HG03066 (cell line): ENCODE data around the gene SLIT3.

Experiments
- ATAC-seq: cut with Tn5 transposase; IDR thresholded peaks from one replicate; pipeline ENCODE4 v1.9.1; 2021; ENCODE audit warnings: low read depth; ENCODE audit not compliant: unreplicated experiment

The SLIT3 gene

DNA sequence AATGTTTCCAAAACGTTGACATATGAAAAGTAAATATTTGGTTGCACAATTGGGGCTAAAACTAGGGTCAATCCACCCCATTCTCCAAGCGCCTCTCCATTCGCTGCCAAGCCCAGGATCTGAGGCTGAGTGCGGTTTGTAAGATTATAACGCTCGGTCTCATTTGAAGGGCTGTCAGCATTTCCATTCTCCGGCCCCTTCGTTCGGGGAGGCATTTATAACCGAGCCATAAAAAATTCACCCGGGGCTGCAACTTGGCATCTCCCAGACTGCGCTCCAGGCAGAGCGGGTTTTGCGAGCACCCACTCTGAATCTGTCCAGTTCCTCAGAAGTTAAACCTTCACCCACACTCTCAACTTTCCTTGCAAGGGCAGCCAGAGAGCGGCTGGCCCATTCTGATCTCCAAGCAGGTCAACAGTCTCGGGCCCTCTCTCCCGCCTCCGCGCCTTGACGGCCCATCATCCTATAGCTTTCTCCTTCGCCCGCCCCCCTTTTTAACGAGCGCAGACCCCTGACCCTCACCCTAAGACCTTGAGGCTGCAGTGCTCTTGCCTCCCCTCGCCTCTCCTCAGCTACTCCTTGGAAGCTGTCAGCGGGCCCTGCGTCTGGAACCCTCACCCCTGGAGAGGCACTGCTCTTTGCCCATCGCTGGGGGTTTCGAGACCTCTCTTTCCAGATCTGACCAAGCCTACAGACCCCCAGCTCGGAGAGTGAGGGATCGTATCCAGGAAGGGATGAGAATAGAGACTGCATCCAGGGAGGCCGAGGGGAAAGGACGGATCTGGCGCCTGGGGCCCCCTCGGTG, 1.1 kb downstream of the SLIT3 start:
- ATAC-seq, result no peak

- ATAC-seq, result no peak
Observed at GRCh38 chr5:169299191-169299662, 1.7 kb downstream of the SLIT3 start.

DNA sequence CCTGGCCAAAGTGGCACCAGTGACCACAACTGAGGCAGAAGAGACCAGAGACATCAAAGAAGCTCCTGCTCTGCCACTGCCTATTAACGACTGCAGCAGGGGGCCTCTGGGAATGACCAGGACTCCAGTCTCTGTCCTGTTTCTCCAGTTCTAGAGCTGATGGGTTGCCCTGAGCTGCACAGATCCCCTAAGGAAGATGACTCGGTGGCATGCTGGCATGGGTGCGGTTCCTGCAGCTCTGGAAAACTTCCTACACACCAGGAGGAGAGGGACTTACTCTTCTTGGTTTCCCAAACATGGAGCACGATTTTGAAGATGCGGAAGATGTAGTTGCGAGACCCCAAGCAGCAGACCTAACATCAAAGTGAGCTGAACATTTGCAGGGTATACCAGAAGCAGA, 2.7 kb downstream of the SLIT3 start:
- ATAC-seq, result no peak

GRCh38 chr5:169296419-169297143, 4.4 kb downstream of the SLIT3 start:
- no peak for ATAC-seq

DNA sequence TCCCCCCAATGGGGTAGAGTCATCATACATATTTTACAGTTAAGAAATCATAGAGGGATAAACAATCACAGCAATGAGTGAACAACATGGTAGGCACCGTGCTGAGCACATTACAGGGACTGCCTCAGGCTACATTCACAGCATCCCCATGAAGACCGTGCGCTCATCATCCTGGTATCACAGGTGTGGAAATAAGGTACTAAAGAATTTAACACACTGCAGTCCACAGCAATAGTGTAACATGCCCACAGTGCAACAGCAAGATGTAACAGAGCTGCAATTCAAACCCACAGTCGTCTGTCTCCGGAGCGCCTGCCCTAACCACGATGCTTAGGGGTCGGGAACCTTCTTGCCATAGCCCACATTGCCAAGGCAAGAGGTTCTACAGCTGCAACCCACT, 5.6 kb downstream of the SLIT3 start:
- no peak for ATAC-seq

GRCh38 chr5:169294621-169295020, 6.3 kb downstream of the SLIT3 start:
- no peak for ATAC-seq

DNA sequence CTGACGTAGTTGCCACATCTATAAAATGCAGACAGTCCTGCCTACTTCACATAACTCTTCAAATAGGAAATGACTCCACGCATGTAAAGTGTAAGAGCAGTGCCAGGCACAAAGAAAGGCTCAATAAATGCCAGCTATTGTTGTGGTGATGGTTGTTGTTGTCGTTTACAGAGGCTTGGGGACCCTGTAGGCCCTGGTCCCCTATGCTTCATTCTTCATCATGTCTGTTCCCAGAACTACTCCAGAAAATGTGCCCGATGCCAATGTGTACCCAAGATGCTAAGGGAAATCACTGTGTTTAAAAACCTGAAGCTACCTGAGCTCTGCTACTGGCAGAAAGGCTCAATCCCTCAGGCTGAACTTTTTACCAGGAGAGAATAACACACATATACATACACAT, 9.1 kb downstream of the SLIT3 start:
- no peak for ATAC-seq

DNA sequence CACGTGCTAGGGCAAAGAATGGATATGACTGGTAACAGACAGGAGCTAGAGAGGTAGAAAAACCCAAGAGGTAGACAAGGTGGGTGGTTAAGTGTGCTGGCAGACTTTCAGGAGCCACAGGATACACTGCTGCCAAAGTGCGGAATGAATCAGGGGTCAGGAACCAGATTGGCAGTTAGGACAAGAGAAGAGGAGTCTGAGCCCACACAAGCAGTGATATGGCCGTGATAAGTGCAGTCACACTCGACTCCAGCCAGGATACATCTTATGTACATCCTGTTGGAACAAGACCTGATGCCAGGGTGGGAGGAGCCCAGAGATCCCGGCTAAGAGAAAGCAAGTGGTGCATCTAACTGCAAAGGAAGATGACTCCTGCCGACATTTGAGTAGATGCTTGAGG, 10.0 kb downstream of the SLIT3 start:
- no peak for ATAC-seq

DNA sequence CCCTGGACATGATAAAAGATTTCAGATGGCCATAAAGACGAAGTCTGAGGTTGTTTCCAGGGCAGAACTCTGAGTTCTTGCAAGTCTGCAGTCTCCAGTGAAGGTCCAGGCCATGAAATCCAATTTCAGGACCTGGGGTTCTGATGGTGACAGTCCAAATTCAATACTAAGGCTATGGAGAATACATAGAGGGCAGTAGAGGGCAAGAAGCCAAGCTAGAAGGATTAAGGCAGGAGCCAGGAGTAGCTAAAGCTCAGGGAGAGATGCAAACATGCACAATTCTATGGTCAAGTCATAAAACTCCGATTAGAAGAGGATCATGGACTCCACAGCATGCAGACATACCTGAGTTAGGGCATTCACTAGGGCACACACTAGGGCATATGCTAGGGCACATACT, 11.4 kb downstream of the SLIT3 start:
- ATAC-seq, result no peak

DNA sequence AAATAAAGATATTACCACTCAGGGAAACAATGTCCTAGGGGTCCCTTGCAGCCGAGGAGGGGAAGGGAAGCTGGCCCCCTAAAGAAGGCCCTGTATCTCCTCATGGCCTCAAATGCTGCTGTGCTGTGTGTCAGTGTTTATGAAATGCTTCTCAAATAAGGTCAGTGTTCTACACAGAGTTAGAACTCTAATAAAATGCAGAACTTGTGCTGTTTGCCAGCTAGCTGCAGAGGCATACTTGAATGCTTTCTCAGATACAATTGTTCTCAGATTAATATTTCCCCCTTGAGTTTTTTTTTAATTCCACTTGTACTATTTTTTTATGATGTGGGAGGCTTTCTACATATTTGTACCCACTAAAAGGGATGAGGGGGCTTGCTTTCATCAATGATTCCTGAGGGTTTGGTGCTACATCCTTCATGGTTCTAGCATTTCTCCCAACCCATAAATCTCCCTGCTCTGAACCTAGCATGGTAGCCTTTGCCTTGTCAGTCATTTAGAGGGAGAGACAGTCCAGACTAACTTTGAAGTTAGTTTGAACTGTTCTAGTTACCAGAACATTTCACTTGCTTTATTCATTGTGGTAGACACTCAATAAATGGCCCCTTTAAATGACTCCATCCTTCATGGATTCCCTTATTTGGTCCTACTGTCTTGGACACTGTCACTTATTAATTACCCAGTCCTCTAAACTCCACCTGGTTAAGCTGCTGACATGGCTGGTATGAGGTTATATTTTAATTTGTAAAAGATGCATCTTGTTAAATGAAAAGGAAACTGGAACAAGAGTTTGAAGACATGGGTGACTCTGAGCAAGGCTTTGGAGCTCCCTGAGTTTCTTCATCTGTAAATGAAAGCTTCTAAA, 12.6 kb downstream of the SLIT3 start:
- ATAC-seq, result no peak

DNA sequence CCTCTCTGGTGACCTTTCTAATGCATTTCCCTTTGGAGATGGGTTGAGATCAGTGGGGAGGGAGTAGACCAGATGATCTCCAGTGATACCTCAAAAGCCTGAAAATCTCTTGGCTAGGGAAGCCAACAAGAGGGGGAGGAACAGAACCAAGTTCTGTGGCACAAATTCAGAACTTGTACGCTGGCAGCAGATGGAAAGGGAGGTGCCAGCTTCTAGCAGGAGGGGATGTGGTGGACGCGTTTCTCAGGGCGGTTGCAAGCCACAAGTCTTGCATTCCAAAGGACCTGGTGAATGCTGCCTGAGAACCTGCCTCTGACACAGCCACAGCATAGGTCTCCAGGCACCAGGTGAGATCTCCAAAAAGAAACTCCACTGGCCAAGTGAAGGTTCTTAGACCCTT, 13.4 kb downstream of the SLIT3 start:
- no peak for ATAC-seq

DNA sequence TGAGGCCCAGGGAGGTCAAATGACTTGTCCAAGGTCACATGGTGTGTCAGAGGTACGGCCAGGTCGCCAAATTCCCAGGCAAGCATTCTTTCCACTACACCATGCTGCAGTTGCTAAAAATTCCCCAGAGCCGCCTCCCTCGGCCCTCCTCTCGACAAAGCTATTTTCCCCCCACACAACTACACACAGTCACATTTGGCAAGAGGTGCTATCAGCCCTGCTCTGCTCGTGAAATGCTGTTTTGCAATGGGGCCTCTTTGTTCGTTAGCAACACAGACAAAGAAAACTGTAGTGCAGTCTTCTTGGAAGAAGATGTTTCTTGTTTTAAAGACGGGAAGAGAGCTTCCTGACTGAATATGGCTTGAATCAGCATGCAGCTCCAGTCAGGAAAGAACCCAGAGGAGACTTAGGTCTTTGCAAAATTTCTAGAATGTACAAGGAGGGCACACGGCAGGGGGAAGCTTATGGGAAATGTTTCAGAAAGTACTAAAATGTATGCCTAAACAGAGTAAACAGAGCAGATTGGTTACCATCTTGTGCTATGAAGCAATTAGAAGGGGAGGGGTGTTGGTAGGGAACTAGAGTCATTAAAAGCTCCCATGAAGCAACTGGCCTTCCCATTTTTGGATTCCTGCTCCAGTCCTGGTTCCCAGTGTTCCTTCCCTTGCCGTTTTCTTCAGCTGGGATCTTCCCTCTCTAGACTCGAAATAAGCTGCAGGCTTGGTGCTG, 14.2 kb downstream of the SLIT3 start:
- ATAC-seq, result no peak

GRCh38 chr5:169283887-169284286, 17.1 kb downstream of the SLIT3 start:
- ATAC-seq, result no peak

GRCh38 chr5:169281625-169282024, 19.3 kb downstream of the SLIT3 start:
- no peak for ATAC-seq

GRCh38 chr5:169280696-169281095, 20.2 kb downstream of the SLIT3 start:
- no peak for ATAC-seq

DNA sequence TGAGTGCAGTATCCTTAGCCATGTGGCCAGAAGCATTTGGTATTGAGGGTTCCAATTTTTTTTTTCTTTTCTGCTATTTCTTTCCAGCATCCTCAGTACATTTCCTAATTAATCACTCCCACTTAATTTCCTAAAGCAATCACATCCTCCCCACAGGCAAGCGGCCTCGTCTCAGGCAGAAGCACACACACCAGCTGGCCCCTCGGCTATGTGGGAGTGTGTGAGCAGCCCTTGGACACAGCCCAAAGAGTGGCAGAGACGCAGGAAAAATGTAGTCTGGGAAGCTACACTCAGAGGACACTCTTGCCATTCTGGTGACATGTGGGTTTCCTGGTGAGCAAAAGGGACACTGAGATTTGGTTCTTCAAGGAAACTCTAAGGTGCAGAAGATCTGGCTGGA, 20.7 kb downstream of the SLIT3 start:
- ATAC-seq, result no peak

DNA sequence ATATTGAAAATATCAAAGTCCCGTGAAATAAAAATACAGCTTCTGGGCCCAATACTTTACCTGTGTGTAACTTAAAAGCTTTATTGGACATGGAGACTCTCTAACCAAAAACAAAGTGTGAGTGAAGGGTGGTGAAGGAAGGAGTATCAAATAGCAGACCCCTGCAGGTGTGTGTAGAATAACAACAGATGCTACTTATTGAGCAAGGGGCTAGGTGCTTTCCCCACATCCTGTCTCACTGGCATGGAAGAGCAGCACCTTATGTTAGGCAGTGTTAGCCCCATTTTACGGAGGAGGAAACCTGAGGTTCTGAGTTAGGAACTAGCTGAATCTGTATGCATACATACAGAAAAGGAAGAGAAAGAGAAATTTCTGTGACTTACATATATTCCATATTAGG, 21.8 kb downstream of the SLIT3 start:
- no peak for ATAC-seq

GRCh38 chr5:169273881-169274280, 27.1 kb downstream of the SLIT3 start:
- ATAC-seq, result no peak

- ATAC-seq, result no peak
Observed at GRCh38 chr5:169273451-169273850, 27.5 kb downstream of the SLIT3 start.

DNA sequence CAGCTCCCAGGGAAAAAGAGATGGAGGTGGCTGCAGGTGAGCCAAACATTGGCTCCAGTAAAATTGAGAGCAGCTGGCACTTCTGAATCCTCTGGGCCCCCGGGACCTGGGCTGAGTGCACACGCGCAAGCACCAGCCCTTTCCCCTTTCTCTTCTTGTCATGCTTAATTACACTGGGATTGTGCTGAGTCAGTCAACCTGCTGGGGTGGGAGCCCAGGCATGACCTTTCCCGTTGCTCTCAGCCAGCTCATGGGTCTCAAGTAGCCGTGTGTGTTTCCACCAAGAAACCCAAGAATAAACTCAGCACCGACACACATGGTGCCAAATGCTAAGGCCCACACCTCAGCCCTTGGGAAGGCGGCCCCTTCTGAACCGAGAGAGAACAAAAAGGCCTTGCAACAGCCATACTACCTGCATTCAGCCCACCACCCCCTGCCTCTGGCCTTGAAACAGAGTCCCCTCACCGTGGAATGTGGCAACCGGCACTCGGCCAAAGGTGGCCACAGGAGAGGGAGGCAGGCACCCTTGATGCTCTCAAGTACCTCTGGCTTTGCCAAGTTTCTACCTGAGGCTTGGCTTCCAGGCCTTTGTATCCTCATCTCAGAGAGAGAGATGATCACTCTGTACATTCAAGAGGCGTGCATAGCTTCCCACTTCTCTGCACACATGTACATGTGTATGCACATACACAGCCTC, 28.1 kb downstream of the SLIT3 start:
- ATAC-seq, result no peak
